OCI-LY1 (cell line): ENCODE data around the gene LDLR.

Experiments used
- H2AFZ ChIP-seq: fragments of 200-600 bp; sonication (generic), shearing (Covaris generic); 2 replicates; pipeline ENCODE4 v1.6.0; 2014; ENCODE audit warnings: antibody characterized with exemption, mild to moderate bottlenecking, low read length
- H3F3A ChIP-seq: fragments of 200-600 bp; sonication (generic), shearing (Covaris generic); 2 replicates; pipeline ENCODE4 v1.6.0; 2014; ENCODE audit warnings: mild to moderate bottlenecking, antibody characterized with exemption, low read length, moderate library complexity; ENCODE audit not compliant: insufficient read depth
- H3K27ac ChIP-seq: fragments of 200-600 bp; sonication (generic); 2 replicates; pipeline ENCODE4 v1.5.1; 2014; ENCODE audit warnings: low read length, mixed run types, mild to moderate bottlenecking, low read depth; ENCODE audit not compliant: poor library complexity, severe bottlenecking
- H3K27me3 ChIP-seq: fragments of 200-600 bp; sonication (generic); 2 replicates; pipeline ENCODE4 v1.6.0; 2014; ENCODE audit warnings: antibody characterized with exemption, mild to moderate bottlenecking, low read length, moderate library complexity; ENCODE audit not compliant: insufficient read depth
- H3K36me3 ChIP-seq: fragments of 200-600 bp; sonication (generic); 2 replicates; pipeline ENCODE4 v1.6.1; 2014; ENCODE audit warnings: mild to moderate bottlenecking, antibody characterized with exemption, low read length, moderate library complexity, mixed read lengths; ENCODE audit not compliant: insufficient read depth
- H3K4me1 ChIP-seq: fragments of 200-600 bp; sonication (generic); 2 replicates; pipeline ENCODE4 v1.5.1; 2014; ENCODE audit warnings: mild to moderate bottlenecking, low read length, moderate library complexity; ENCODE audit not compliant: insufficient read depth, severe bottlenecking
- H3K4me2 ChIP-seq: fragments of 200-600 bp; sonication (generic), shearing (Covaris generic); 2 replicates; pipeline ENCODE4 v1.6.1; 2014; ENCODE audit warnings: low read length
- H3K4me3 ChIP-seq: fragments of 200-600 bp; sonication (generic); 2 replicates; pipeline ENCODE4 v1.5.1; 2014; ENCODE audit warnings: low read length, low read depth, mild to moderate bottlenecking, mixed read lengths; ENCODE audit not compliant: poor library complexity, severe bottlenecking
- H3K79me2 ChIP-seq: fragments of 200-600 bp; shearing (Covaris generic); 2 replicates; pipeline ENCODE4 v1.6.1; 2016; ENCODE audit warnings: mixed run types, low read length, mixed read lengths; ENCODE audit not compliant: insufficient read depth
- H3K9ac ChIP-seq: fragments of 200-600 bp; sonication (generic), shearing (Covaris generic); 2 replicates; pipeline ENCODE4 v1.6.1; 2014; ENCODE audit warnings: mild to moderate bottlenecking, low read length, mixed read lengths
- H3K9me2 ChIP-seq: fragments of 200-600 bp; sonication (generic), shearing (Covaris generic); 2 replicates; pipeline ENCODE4 v1.6.1; 2014; ENCODE audit warnings: low read depth, mild to moderate bottlenecking, low read length, mixed read lengths
- H3K9me3 ChIP-seq: fragments of 200-600 bp; shearing (Covaris generic); 2 replicates; pipeline ENCODE4 v1.6.1; 2014; ENCODE audit warnings: low read length, mixed read lengths
- H4K20me1 ChIP-seq: fragments of 200-600 bp; sonication (generic), shearing (Covaris generic); 2 replicates; pipeline ENCODE4 v1.6.0; 2016; ENCODE audit warnings: mild to moderate bottlenecking, low read length; ENCODE audit not compliant: insufficient read depth
- EZH2 ChIP-seq: fragments of 200-600 bp; sonication (generic), shearing (Covaris generic); IDR thresholded peaks from 2 replicates; pipeline ENCODE4 v1.8.0; 2017; ENCODE audit warnings: borderline replicate concordance, mixed run types, mild to moderate bottlenecking, antibody characterized with exemption, low read length, moderate library complexity, mixed read lengths
- TF ChIP-seq, protein P1 (sequence below): fragments of 200-600 bp; sonication (generic), shearing (Covaris generic); IDR thresholded peaks from 2 replicates; pipeline ENCODE4 v1.5.1; 2017; ENCODE audit warnings: mild to moderate bottlenecking, antibody characterized with exemption, low read length, moderate library complexity, mixed read lengths

The LDLR gene

DNA sequence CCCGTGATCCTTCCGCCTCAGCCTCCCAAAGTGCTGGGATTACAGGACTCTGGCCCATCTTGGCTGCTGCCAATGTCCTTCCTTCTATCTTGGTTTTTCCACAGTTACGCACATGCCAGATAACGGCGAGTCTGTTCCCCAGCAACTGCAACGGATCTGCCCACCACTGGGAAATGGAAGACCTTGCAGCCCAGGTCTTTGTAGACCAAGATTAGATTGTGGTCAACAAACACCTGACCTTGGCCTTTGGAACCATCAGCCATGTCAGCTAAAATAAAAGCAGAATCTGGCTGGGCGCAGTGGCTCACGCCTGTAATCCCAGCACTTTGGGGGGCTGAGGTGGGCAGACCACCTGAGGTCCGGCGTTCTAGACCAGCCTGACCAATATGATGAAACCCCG lies 10.4 kb upstream of the LDLR start:
- Histone ChIP-seq H3F3A (no peaks in the 10 kb centered on the region), H3K4me1 (peaks cover 7% of the 10 kb centered on the region), H3K36me3 (no peaks in the 10 kb centered on the region; the same call in 1 of the 2 replicates), H3K9ac (no peak overlapping the region), H3K9me2 (no peaks in the 10 kb centered on the region), H3K4me3 (no peak overlapping the region), H4K20me1 (no peaks in the 10 kb centered on the region), H3K27ac (no peak overlapping the region), H3K79me2 (no peaks in the 10 kb centered on the region), H3K9me3 (no peaks in the 10 kb centered on the region), H3K27me3 (no peaks in the 10 kb centered on the region), H2AFZ (no peak overlapping the region), H3K4me2 (no peak overlapping the region)
- TF ChIP-seq EZH2 = no peak
- TF ChIP-seq, protein P1, sequence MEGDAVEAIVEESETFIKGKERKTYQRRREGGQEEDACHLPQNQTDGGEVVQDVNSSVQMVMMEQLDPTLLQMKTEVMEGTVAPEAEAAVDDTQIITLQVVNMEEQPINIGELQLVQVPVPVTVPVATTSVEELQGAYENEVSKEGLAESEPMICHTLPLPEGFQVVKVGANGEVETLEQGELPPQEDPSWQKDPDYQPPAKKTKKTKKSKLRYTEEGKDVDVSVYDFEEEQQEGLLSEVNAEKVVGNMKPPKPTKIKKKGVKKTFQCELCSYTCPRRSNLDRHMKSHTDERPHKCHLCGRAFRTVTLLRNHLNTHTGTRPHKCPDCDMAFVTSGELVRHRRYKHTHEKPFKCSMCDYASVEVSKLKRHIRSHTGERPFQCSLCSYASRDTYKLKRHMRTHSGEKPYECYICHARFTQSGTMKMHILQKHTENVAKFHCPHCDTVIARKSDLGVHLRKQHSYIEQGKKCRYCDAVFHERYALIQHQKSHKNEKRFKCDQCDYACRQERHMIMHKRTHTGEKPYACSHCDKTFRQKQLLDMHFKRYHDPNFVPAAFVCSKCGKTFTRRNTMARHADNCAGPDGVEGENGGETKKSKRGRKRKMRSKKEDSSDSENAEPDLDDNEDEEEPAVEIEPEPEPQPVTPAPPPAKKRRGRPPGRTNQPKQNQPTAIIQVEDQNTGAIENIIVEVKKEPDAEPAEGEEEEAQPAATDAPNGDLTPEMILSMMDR = no peak

DNA sequence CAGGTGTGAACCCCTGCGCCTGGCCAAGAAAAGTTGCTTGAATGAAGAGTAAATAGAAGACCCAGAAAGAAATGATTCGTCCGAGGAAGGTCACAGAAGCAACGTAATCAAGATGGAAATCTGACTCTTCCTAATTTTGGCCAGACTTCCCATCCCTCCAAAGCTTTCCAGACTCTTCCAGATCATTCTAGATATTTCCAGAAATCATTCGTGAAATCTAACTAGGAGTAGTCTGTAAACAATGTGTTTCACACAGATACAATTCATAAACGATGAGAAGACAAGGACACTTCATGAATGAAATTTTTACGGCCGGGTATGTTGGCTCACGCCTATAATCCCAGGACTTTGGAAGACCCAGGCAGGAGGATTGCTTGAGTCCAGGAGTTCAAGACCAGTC lies 9.3 kb upstream of the LDLR start:
- H3K9ac ChIP-seq = no peak overlapping the region
- H4K20me1 ChIP-seq = no peaks in the 10 kb centered on the region
- H3K27me3 ChIP-seq = no peaks in the 10 kb centered on the region
- TF ChIP-seq, protein P1 = no peak
- TF ChIP-seq EZH2 = no peak
- no peaks in the 10 kb centered on the region for H3K79me2 ChIP-seq
- H2AFZ ChIP-seq = no peak overlapping the region
- H3K4me3 ChIP-seq = no peak overlapping the region
- no peaks in the 10 kb centered on the region for H3K9me2 ChIP-seq
- no peaks in the 10 kb centered on the region for H3F3A ChIP-seq
- no peak overlapping the region for H3K4me2 ChIP-seq
- no peaks in the 10 kb centered on the region for H3K4me1 ChIP-seq
- no peaks in the 10 kb centered on the region; the same call in 1 of the 2 replicates for H3K36me3 ChIP-seq
- H3K27ac ChIP-seq = no peak overlapping the region
- H3K9me3 ChIP-seq = no peaks in the 10 kb centered on the region

DNA sequence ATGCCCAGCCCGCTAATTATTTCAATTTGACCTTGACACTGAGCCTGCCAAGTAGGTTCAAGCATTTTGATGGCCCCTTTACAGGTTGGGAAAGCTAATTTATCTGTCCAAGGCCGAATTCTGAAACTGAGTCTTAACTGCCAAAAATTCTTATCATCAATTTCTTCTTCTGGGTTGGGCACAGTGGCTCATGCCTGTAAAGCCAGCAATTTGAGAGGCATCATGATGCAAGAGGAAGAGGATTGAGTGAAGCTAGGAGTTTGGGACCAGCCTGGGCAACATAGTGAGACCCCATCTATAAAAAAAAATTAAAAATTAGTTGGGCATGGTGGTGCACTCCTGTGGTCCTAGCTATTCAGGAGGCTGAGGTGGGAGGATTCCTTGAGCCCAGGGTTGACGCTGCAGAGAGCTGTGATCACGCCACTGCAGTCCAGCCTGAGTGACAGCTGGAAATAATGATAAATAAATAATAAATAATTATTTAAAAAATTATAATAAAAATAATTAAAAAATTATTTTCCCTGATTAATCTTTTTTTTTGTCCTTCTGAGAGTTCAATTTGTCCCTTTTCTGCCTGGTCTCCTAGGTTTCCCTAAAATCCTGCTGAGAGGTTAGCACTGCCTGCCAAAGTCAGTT lies 1.3 kb upstream of the LDLR start:
- Histone ChIP-seq H2AFZ (no peak overlapping the region), H3K36me3 (peaks cover 24% of the 10 kb centered on the region), H3K27ac (peak overlapping the region; percentile 95), H3K9me2 (no peaks in the 10 kb centered on the region), H3F3A (no peaks in the 10 kb centered on the region), H4K20me1 (no peaks in the 10 kb centered on the region), H3K9me3 (no peaks in the 10 kb centered on the region), H3K27me3 (no peaks in the 10 kb centered on the region), H3K4me3 (no peak overlapping the region), H3K79me2 (peaks cover 26% of the 10 kb centered on the region), H3K4me1 (peaks cover 31% of the 10 kb centered on the region), H3K9ac (no peak overlapping the region; the same call in 1 of the 2 replicates), H3K4me2 (no peak overlapping the region)
- TF ChIP-seq EZH2 = no peak
- TF ChIP-seq, protein P1 = no peak
